GM19238 (cell line): ENCODE results near the gene OR6B3.

Experiments
- DNase-seq: peaks from one replicate; pipeline ENCODE4 v3.0.0; 2011; ENCODE audit warnings: low spot score; ENCODE audit not compliant: insufficient read length

The OR6B3 gene

GRCh38 chr2:240053173-240054155 is at the start of gene OR6B3:
Gene OR6B3, minus strand, starts transcription at chr2:240053521.
- no peak for DNase-seq

DNA sequence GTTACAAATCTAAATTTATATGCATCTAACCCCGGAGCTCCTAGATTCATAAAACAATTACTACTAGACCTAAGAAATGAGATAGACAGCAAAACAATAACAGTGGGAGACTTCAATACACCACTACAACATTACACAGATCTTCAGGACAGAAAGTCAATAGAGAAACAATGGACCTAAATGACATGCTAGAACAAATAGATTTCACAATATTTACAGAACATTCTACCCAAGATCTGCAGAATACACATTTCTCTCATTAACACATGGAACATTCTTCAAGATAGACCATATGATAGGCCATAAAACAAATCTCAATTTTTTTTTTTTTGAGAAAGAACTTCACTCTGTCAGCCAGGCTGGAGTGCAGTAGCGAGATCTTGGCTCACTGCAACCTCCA is 45.0 kb upstream of the OR6B3 start:
- DNase-seq = no peak

DNA sequence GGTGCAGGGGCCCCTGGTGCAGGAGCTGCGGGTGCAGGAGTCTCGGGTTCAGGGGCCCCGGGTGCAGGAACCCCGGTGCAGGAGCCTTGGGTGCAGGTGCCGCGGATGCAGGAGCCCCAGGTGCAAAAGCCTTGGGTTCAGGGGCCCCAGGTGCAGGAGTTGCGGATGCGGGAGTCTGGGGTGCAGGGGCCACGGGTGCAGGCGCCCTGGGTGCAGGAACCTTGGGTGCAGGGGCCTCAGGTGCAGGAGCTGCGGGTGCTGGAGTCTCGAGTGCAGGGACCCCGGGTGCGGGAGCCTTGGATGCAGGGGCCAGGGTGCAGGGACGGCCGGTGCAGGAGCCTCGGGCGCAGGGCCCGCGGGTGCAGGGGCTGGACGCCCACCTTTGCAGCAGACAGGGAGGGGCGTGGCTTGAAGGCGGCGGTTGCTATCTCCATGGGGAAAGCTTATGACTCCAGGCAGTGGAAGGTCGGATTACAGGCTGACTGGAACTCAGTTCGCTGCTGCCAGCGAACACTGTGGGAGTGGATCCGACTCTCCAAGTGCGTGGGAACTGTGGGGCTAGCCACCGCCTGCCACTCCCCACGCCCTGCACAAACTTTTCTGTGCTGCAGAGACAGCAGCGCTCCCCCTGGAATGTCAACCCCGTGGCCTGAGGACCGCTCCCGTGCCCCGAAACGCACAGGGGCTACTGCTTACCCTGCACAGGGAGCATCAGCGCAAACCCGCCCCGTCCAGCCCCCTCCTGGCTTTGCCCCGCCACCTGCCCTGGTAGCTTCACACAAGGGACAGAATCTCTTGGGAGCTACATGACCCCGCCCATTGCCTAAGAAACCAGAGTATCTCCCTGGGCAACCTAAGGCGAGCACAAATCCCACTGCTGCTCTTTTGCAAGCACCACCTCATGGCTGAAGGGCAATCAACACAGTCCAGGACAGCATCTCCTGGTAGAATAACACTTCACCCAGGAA is 42.5 kb upstream of the OR6B3 start:
- no peak for DNase-seq

GRCh38 chr2:240089306-240089705 is 36.0 kb upstream of the OR6B3 start:
- no peak for DNase-seq

GRCh38 chr2:240086563-240086962 is 33.2 kb upstream of the OR6B3 start:
- DNase-seq = no peak

GRCh38 chr2:240078631-240079030 is 25.3 kb upstream of the OR6B3 start:
- no peak for DNase-seq

GRCh38 chr2:240077442-240077841 is 24.1 kb upstream of the OR6B3 start:
- DNase-seq = no peak

GRCh38 chr2:240074545-240074944 is 21.2 kb upstream of the OR6B3 start:
- no peak for DNase-seq

DNA sequence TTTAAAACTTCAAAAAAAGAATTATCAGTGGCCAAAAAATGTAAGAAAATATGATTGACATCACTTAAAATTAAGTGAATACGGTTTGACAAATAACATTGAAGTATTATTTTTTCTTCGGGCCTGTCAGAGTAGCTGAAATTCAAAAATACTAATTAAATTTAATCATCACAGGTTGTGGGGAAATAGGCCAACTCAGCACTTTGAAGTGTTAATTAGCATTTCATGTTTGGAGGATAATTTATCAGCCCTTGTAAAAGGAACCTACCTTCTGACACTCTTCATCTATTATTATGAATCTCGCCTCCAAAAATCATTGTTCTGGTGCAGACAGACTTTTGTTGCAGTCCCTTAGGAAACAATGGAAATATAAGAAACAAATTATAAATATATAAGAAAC is 17.6 kb upstream of the OR6B3 start:
- DNase-seq = no peak

GRCh38 chr2:240069829-240070228 is 16.5 kb upstream of the OR6B3 start:
- no peak for DNase-seq

GRCh38 chr2:240068193-240068592 is 14.9 kb upstream of the OR6B3 start:
- DNase-seq = no peak

DNA sequence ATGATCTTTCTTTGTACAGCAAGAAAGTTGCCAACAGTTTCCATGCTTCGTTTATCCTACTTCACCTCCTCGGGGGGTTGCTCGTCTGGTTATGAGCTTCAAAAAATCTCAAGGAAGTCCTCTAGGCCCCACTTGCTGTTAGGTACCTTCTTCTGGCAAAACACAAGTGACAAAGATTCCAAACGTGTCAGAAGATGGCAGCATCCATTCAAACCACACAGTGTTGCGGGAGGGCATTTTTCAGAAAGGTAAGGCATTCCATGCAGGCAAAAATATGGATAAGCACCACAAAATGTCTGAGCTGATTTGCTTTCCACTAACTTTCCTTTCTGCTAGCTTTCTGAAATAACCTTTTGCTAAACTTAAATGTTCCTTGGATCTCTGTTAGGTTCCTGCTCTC is 13.2 kb upstream of the OR6B3 start:
- DNase-seq = no peak

GRCh38 chr2:240064898-240065297 is 11.6 kb upstream of the OR6B3 start:
- DNase-seq = no peak

- peak; percentile 13 for DNase-seq
Measured at GRCh38 chr2:240060977-240061591, 7.8 kb upstream of the OR6B3 start.

DNA sequence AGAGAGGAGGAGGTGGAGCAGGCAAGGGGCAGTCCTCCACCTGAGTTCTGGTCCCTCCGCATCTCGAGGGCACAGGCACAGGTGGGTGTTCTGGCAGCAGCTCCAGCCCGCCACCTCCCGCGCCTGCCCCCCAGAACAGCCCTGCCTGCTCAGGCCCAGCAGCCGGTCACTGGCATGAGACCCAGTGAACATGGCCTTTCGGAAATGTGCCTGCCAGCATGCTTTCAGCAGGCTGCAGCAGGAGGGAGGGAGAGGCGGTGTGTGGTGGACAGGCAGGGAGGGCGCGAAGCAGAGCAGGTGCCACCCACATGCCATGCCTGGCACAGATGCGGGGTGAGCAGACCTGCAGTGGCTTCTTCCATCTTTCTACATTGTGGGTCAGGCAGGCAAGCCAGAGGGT is 3.4 kb upstream of the OR6B3 start:
- DNase-seq = no peak

GRCh38 chr2:240055177-240055917 is 2.0 kb upstream of the OR6B3 start:
- no peak for DNase-seq

DNA sequence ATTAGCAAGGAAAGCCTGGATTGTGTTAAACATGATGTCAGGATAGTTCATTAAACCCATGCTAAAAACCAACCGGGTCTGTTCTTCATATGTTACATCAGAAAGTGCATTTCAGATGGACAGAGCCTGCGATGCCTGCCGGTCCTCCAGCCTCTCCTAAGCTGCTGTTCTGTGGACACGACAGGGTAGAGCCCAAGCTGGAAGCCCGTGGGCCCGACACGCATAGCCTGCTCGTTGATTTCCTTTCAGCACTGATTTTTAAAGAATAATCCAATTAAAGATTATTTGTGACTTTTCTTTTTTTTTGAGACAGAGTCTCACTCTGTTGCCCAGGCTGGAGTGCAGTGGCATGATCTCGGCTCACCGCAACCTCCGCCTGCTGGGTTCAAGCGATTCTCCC is 797 bp downstream of the OR6B3 start:
- no peak for DNase-seq

DNA sequence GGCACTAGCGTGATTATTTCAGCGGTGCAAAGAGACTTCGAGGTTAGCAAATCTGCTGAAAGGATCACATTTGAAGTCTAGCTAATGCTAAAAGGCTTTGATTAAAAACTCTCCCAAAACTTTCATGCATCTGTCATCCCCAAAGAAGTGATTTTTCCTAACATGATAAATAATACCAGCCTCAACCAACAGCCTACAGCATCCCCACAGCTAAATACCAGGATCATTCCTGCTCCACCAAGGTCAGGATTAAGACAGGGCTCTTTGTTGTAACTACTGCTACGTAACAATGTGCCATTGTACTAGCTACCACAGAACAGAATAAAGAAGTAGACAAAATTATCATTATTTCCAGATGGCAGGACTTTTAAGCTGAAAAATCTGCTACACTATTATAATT is 1.6 kb downstream of the OR6B3 start:
- DNase-seq = no peak

DNA sequence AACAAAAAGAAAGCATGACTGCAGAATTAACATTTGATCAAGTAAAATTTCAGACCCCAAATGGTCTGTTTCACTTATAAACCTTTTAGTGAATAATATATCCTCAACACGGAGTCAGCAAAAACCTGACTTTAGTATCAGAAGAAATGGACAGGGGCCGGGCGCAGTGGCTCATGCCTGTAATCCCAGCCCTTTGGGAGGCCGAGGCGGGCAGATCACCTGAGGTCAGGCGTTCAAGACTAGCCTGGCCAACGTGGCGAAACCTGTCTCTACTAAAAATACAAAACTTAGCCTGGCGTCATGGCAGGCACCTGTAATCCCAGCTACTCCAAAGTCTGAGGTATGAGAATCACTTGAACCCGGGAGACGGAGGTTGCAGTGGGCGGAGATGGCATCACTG is 3.0 kb downstream of the OR6B3 start:
- no peak for DNase-seq

DNA sequence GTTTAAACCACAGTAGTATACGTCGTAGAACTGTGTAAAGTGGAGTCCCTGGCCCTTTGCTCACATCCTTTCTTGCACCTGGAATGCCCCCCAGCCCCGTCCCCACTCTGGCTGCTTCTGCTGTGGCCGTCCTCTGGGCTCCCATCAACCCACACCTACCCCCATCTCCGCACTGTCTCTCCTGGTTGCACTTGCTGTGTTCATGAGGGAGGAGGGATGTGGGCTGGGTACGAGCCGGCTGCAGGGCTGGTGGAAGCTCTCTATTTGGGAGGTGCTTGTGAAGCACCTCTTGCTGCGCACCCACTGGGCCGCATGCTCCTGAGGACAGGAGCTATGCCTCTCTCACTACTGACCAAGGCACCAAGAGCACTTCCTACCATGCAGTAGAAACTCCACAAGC is 5.1 kb downstream of the OR6B3 start:
- DNase-seq = no peak

DNA sequence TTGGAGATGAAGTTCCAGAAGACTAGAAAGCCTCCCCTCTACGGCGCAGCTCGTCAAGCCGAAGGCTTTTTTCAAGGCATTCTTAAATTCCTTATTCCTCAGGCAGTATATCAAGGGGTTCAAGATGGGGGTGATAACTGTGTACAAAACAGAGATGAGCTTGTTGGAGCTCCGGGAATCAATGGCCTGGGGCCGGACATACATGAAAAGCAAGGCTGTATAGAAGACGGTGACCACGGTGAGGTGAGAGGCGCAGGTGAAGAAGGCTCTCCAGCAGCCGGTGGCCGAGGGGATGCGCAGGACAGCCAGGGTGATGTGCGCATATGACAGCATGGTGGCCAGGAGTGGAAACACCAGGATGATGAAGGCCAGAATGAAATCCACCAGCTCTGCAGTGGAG is 8.2 kb downstream of the OR6B3 start:
- no peak for DNase-seq
